ENCODE results near the gene NFIX. TPM values are rescaled to one million over a fixed set of nuclear protein-coding genes. Genes with fewer than 3 reads are reported as not detected.

NFIX gene
- total and polyA plus RNA-seq, 2 of the 13 experiments (the other 11 are each of a cell fraction or from before 2014, with no cell fraction given) = 3.4 to 5.4 TPM

DNA sequence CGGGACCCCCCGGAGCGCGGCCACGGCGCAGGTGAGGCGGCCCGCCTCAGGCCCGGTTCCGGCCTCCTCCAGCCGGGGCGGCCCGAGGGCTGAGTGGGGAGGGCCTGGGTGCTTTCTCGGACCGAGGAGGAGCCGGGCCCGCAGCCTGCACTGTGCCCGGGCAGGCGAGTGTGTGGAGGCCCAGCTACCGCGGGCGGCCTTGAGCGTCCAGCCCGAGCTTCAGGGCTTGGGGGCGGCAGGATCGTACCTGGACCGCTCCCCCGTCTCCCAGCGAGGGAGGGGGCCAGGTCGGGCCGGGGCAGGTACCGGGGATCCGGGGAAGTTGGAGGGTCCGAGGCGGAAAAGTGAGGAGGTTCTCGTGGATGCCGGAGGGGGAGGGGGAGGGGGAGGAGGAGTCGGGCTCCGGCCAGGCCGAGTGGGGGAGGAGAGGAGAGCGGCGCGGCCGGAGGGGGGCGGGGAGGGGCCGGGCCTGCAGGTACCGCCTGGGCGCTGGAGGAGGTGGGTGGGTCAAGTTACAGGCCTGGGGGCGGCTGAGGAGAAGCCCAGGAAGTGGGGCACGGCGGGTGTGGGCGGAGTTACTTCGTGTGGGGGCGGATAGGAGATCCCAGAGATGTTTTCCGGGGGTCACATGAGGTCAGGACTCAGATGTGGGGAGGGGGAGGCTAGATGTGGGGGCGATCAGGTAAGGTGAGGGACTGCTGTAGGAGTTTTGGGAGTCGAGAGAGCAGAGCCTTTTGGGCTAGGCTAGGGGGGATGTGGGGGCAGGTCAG is 123.3 kb downstream of the NFIX start (continued):
- TF ChIP-seq, protein P1, sequence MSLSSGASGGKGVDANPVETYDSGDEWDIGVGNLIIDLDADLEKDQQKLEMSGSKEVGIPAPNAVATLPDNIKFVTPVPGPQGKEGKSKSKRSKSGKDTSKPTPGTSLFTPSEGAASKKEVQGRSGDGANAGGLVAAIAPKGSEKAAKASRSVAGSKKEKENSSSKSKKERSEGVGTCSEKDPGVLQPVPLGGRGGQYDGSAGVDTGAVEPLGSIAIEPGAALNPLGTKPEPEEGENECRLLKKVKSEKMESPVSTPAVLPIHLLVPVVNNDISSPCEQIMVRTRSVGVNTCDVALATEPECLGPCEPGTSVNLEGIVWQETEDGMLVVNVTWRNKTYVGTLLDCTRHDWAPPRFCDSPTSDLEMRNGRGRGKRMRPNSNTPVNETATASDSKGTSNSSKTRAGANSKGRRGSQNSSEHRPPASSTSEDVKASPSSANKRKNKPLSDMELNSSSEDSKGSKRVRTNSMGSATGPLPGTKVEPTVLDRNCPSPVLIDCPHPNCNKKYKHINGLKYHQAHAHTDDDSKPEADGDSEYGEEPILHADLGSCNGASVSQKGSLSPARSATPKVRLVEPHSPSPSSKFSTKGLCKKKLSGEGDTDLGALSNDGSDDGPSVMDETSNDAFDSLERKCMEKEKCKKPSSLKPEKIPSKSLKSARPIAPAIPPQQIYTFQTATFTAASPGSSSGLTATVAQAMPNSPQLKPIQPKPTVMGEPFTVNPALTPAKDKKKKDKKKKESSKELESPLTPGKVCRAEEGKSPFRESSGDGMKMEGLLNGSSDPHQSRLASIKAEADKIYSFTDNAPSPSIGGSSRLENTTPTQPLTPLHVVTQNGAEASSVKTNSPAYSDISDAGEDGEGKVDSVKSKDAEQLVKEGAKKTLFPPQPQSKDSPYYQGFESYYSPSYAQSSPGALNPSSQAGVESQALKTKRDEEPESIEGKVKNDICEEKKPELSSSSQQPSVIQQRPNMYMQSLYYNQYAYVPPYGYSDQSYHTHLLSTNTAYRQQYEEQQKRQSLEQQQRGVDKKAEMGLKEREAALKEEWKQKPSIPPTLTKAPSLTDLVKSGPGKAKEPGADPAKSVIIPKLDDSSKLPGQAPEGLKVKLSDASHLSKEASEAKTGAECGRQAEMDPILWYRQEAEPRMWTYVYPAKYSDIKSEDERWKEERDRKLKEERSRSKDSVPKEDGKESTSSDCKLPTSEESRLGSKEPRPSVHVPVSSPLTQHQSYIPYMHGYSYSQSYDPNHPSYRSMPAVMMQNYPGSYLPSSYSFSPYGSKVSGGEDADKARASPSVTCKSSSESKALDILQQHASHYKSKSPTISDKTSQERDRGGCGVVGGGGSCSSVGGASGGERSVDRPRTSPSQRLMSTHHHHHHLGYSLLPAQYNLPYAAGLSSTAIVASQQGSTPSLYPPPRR (CRISPR knock-in tag; IDR thresholded peaks at IDR 0.05; ENCODE audit: borderline replicate concordance) = peak; percentile 44; the same call in 1 of the 2 replicates
- no peak for TF ChIP-seq ZBTB34 (CRISPR knock-in tag; IDR thresholded peaks at IDR 0.05)
- TF ChIP-seq, protein P2, sequence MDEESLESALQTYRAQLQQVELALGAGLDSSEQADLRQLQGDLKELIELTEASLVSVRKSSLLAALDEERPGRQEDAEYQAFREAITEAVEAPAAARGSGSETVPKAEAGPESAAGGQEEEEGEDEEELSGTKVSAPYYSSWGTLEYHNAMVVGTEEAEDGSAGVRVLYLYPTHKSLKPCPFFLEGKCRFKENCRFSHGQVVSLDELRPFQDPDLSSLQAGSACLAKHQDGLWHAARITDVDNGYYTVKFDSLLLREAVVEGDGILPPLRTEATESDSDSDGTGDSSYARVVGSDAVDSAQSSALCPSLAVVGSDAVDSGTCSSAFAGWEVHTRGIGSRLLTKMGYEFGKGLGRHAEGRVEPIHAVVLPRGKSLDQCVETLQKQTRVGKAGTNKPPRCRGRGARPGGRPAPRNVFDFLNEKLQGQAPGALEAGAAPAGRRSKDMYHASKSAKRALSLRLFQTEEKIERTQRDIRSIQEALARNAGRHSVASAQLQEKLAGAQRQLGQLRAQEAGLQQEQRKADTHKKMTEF (CRISPR knock-in tag; IDR thresholded peaks at IDR 0.05) = no peak
- TF ChIP-seq, protein P3, sequence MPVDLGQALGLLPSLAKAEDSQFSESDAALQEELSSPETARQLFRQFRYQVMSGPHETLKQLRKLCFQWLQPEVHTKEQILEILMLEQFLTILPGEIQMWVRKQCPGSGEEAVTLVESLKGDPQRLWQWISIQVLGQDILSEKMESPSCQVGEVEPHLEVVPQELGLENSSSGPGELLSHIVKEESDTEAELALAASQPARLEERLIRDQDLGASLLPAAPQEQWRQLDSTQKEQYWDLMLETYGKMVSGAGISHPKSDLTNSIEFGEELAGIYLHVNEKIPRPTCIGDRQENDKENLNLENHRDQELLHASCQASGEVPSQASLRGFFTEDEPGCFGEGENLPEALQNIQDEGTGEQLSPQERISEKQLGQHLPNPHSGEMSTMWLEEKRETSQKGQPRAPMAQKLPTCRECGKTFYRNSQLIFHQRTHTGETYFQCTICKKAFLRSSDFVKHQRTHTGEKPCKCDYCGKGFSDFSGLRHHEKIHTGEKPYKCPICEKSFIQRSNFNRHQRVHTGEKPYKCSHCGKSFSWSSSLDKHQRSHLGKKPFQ (CRISPR knock-in tag; IDR thresholded peaks at IDR 0.05; ENCODE audit: insufficient replicate concordance) = no peak
- no peak for TF ChIP-seq ZEB1 (IDR thresholded peaks at IDR 0.05; ENCODE audit: insufficient replicate concordance, low read depth)
- TF ChIP-seq ZNF350 (CRISPR knock-in tag; IDR thresholded peaks at IDR 0.05; ENCODE audit: borderline replicate concordance, low read depth) = no peak
- peak; percentile 47 for TF ChIP-seq ASH2L (IDR thresholded peaks at IDR 0.05; ENCODE audit: insufficient read length, low read depth, low read length)
- no peak for TF ChIP-seq PRDM4 (CRISPR knock-in tag; IDR thresholded peaks at IDR 0.05; ENCODE audit: borderline replicate concordance)
- TF ChIP-seq CBX5 (CRISPR knock-in tag; IDR thresholded peaks at IDR 0.05; ENCODE audit: borderline replicate concordance) = no peak
- TF ChIP-seq PRPF4 (IDR thresholded peaks at IDR 0.05; ENCODE audit: low read depth, low read length, poor library complexity, severe bottlenecking) = peak; percentile 62
- TF ChIP-seq, protein P4, sequence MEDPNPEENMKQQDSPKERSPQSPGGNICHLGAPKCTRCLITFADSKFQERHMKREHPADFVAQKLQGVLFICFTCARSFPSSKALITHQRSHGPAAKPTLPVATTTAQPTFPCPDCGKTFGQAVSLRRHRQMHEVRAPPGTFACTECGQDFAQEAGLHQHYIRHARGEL (CRISPR knock-in tag; IDR thresholded peaks at IDR 0.05) = no peak
- 0 out of 2 replicates have a peak, but pooled peaks have one; percentile 13 for TF ChIP-seq KDM2A (CRISPR knock-in tag; IDR thresholded peaks at IDR 0.05; ENCODE audit: borderline replicate concordance, low read depth)
- no peak for TF ChIP-seq TFDP2 (CRISPR knock-in tag; IDR thresholded peaks at IDR 0.05)
